Psoas muscle (tissue), 8 donors: ENCODE measurements around the gene APOBEC3H. TPM values are rescaled to one million over a fixed set of nuclear protein-coding genes. Genes with fewer than 3 reads are reported as not detected.

Experiments used
- ATAC-seq, 4 donors: fragments of 200-7000 bp; cut with Tn5 transposase; one replicate each; pipeline ENCODE4 v1.9.1; 2020; ENCODE audit warnings: moderate library complexity in 3 of 4, mild to moderate bottlenecking in 2 of 4
- DNase-seq, 2 donors: peaks; one replicate each; pipeline ENCODE4 v3.0.0-alpha.2; 2020
- H3K27ac ChIP-seq: fragments of 200-600 bp; one replicate; pipeline ENCODE4 v1.8.0; 2022
- H3K27me3 ChIP-seq, 3 donors: fragments of 200-600 bp in 1 of 3; one replicate each; pipeline versions ENCODE4 v1.6.1 to v1.8.0; 2013 to 2022; ENCODE audit warnings: low read length in 2 of 3, mild to moderate bottlenecking in 2 of 3, moderate library complexity in 1 of 3; ENCODE audit not compliant: insufficient read depth in 3 of 3
- H3K36me3 ChIP-seq, 2 donors: fragments of 200-600 bp in 1 of 2; one replicate each; pipeline versions ENCODE4 v1.6.1 to v1.8.0; 2013 to 2022; ENCODE audit warnings: low read depth in 1 of 2, mild to moderate bottlenecking in 1 of 2, moderate library complexity in 1 of 2; ENCODE audit not compliant: insufficient read depth in 1 of 2
- H3K4me1 ChIP-seq: fragments of 200-600 bp; one replicate; pipeline ENCODE4 v1.8.0; 2022
- H3K4me3 ChIP-seq: fragments of 200-600 bp; one replicate; pipeline ENCODE4 v1.8.0; 2022; ENCODE audit warnings: mild to moderate bottlenecking
- H3K9me3 ChIP-seq: fragments of 200-600 bp; one replicate; pipeline ENCODE4 v1.8.0; 2022
- WGBS, 3 donors: extraction: QIAGEN DNeasy Blood & Tissue Kit; methylation state at CpG; one replicate each; pipeline versions ENCODE4 v1.1.6 to v1.1.7; 2013; 5-methylcytosine and 5-hydroxymethylcytosine counted together
- intact Hi-C, 2 donors: fragments of 100-400 bp; cut with DNase I; formaldehyde crosslinking; loops; one replicate each; pipeline versions ENCODE4 v1.11.0 to v1.14.2; 2022
- polyA plus RNA-seq, 3 donors: library from polyadenylated mRNA; stranded (reverse); fragments of 200-250 nt; gene quantifications; one replicate each; pipeline ENCODE4 v1.2.3, GENCODE V29; 2013
- total RNA-seq, 4 donors: library from RNA; stranded (reverse); fragmentation: NEBNext Ultra II Directional in 2 of 4; extraction: Animal tissue kit (Norgen Biotek cat#: 25700) in 2 of 4; gene quantifications; one replicate each; pipeline versions ENCODE4 v1.2.1 to v1.2.4, GENCODE V29; 2021 to 2023
- TF ChIP-seq, protein P1 (sequence below): fragments of 200-600 bp; IDR thresholded peaks from one replicate; pipeline ENCODE4 v1.8.0; 2022; ENCODE audit warnings: antibody characterized with exemption
- donor health status: healthy with polysubstance abuse.
- donor health status: DM: no; HTN: no; CAD: no; lungs with moderate emphysema.
- donor health status: Bipolar disorder and iron deficiency.
- donor health status: healthy.
- donor health status: DM: yes; HTN: yes; CAD: no.
- donor health status: DM: no; HTN: no; CAD: no.
- donor health status: DM: no; HTN: no; CAD: no.
- donor health status: DM: yes; HTN: yes; CAD: no.

Gene APOBEC3H
- total and polyA plus RNA-seq, 7 donors = 0.12 TPM; not detected in 6

- no peak for ATAC-seq
- DNase-seq = peak in 1 of 2 donors; percentile 6
- H3K4me3 ChIP-seq = no peak overlapping the region
- H3K27ac ChIP-seq = no peak overlapping the region
- intact Hi-C loops = no loop called here
- WGBS, 3 donors = 81 to 89% (median 83%) methylated on average over 8 of the region's 8 CpGs
- H3K9me3 ChIP-seq = no peaks in the 10 kb centered on the region
- peaks cover 0 to 14% (median 2%) of the 10 kb centered on the region in 3 donors for H3K27me3 ChIP-seq
- TF ChIP-seq, protein P1, sequence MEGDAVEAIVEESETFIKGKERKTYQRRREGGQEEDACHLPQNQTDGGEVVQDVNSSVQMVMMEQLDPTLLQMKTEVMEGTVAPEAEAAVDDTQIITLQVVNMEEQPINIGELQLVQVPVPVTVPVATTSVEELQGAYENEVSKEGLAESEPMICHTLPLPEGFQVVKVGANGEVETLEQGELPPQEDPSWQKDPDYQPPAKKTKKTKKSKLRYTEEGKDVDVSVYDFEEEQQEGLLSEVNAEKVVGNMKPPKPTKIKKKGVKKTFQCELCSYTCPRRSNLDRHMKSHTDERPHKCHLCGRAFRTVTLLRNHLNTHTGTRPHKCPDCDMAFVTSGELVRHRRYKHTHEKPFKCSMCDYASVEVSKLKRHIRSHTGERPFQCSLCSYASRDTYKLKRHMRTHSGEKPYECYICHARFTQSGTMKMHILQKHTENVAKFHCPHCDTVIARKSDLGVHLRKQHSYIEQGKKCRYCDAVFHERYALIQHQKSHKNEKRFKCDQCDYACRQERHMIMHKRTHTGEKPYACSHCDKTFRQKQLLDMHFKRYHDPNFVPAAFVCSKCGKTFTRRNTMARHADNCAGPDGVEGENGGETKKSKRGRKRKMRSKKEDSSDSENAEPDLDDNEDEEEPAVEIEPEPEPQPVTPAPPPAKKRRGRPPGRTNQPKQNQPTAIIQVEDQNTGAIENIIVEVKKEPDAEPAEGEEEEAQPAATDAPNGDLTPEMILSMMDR = no peak
- no peaks in the 10 kb centered on the region for H3K36me3 ChIP-seq
- no peaks in the 10 kb centered on the region for H3K4me1 ChIP-seq
Observed at GRCh38 chr22:39098576-39098975, 1.5 kb downstream of the APOBEC3H start.

GRCh38 chr22:39101226-39101625, 4.2 kb downstream of the APOBEC3H start:
- Histone ChIP-seq H3K4me3 (no peak overlapping the region), H3K27me3 (peaks cover 0 to 14% (median 0%) of the 10 kb centered on the region in 3 donors), H3K4me1 (no peaks in the 10 kb centered on the region), H3K36me3 (no peaks in the 10 kb centered on the region), H3K9me3 (no peaks in the 10 kb centered on the region), H3K27ac (no peak overlapping the region)
- WGBS, 3 donors = 59 to 69% (median 68%) methylated on average over 9 to 13 of the region's 13 CpGs
- DNase-seq (peak in 1 of 2 donors; percentile 4), ATAC-seq (no peak)
- TF ChIP-seq, protein P1 = no peak
- intact Hi-C loops = no loop called here

GRCh38 chr22:39103431-39103830, 6.4 kb downstream of the APOBEC3H start:
- TF ChIP-seq, protein P1 = no peak
- intact Hi-C loops = no loop called here
- no peak for ATAC-seq
- no peak for DNase-seq
- H3K27ac ChIP-seq = no peak overlapping the region
- no peaks in the 10 kb centered on the region for H3K9me3 ChIP-seq
- 45 to 54% (median 54%) methylated on average over 2 of the region's 2 CpGs for WGBS, 3 donors
- no peaks in the 10 kb centered on the region for H3K36me3 ChIP-seq
- H3K27me3 ChIP-seq = peaks cover 0 to 14% (median 0%) of the 10 kb centered on the region in 3 donors
- H3K4me3 ChIP-seq = no peak overlapping the region
- no peaks in the 10 kb centered on the region for H3K4me1 ChIP-seq

GRCh38 chr22:39106326-39106725, 9.3 kb downstream of the APOBEC3H start:
- no peaks in the 10 kb centered on the region for H3K9me3 ChIP-seq
- H3K27ac ChIP-seq = no peak overlapping the region
- ATAC-seq (no peak), DNase-seq (no peak)
- TF ChIP-seq, protein P1 = no peak
- H3K27me3 ChIP-seq = peaks cover 0 to 20% (median 0%) of the 10 kb centered on the region in 3 donors
- 68 to 74% (median 72%) methylated on average over 2 of the region's 2 CpGs for WGBS, 3 donors
- H3K36me3 ChIP-seq = no peaks in the 10 kb centered on the region
- H3K4me3 ChIP-seq = no peak overlapping the region
- no peaks in the 10 kb centered on the region for H3K4me1 ChIP-seq
- intact Hi-C loops = no loop called here

DNA sequence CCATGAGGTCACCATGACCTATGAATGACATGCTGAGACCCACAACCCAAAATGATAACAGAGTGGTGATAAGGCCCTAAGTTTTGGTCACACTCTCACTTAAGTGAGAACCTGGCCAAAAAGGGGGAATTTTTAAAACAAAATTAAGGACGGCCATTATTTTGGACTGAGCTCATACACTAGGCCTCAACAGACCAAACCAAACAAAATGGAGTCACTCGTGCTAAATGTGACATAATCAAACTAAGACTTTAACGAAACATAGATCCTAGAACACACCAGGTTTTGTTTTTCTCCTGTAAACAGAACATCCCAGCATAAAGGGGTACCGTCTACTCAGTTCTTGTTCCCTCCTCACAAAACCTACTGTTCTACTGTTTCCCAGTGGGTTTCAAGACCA, 11.4 kb downstream of the APOBEC3H start:
- Histone ChIP-seq H3K9me3 (no peaks in the 10 kb centered on the region), H3K27me3 (peaks cover 0 to 37% (median 0%) of the 10 kb centered on the region in 3 donors), H3K27ac (no peak overlapping the region), H3K4me3 (no peak overlapping the region), H3K36me3 (no peaks in the 10 kb centered on the region), H3K4me1 (no peaks in the 10 kb centered on the region)
- no peak for ATAC-seq
- no peak for DNase-seq
- 87 to 98% (median 93%) methylated on average over 4 of the region's 4 CpGs for WGBS, 3 donors
- intact Hi-C loops = no loop called here
- TF ChIP-seq, protein P1 = no peak
